ENCODE data around the gene ACTL7B.

The ACTL7B gene

DNA sequence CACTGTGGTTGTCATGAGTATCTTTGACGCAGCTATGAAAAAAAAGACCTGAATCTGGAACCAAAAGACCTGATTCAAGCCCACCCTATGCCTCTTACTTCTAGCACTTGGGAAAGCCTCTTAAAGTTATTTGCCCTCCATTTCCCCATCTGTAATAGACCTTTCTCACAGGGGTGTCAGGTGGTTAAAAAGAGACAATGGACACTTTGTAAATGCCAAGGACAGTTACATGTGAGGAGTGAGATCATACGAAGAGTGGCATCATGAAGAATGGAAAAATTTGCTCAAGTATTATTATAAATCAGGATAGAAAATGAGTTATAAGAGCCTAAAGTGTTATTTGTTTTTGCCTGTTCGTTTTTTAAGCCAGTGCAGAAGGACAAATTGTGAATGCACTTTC, 46.5 kb downstream of the ACTL7B start:
- Histone ChIP-seq H3K36me3 (ENCODE audit: control insufficient read depth, low read length) (no peaks in the 10 kb centered on the region), H4K20me1 (ENCODE audit: control insufficient read depth, insufficient read depth, low read depth, low read length) (no peaks in the 10 kb centered on the region), H3K9me3 (ENCODE audit: control insufficient read depth, insufficient read depth, low read length) (no peaks in the 10 kb centered on the region), H3K4me3 (ENCODE audit: low read length) (no peak overlapping the region), H3F3A (ENCODE audit: control insufficient read depth, insufficient read depth) (no peaks in the 10 kb centered on the region), H3K4me2 (ENCODE audit: low read length) (no peak overlapping the region), H3K27ac (ENCODE audit: low read depth, low read length) (no peak overlapping the region), H3K4me1 (ENCODE audit: control insufficient read depth, low read length) (no peaks in the 10 kb centered on the region), H3K27me3 (ENCODE audit: control insufficient read depth, low read length) (peaks cover 5% of the 10 kb centered on the region; the same call in 1 of the 2 replicates), H3K79me2 (ENCODE audit: control insufficient read depth, low read length) (no peaks in the 10 kb centered on the region), H3K9me2 (replicated peaks; ENCODE audit: control insufficient read depth, low read length) (no peaks in the 10 kb centered on the region)
- no peak for TF ChIP-seq CTCF (IDR thresholded peaks at IDR 0.05; ENCODE audit: low read depth, low read length, poor library complexity, severe bottlenecking)
- no peak for TF ChIP-seq EZH2phosphoT487 (IDR thresholded peaks at IDR 0.05; ENCODE audit: borderline replicate concordance, low read length)
